HG02571 (cell line): ENCODE measurements around the gene AUTS2.

Experiments used
- ATAC-seq: cut with Tn5 transposase; IDR thresholded peaks from one replicate; pipeline ENCODE4 v1.9.1; 2021; ENCODE audit warnings: mild to moderate bottlenecking, moderate library complexity; ENCODE audit not compliant: unreplicated experiment

The AUTS2 gene

GRCh38 chr7:69959789-69960499 is 361.7 kb downstream of the AUTS2 start:
- no peak for ATAC-seq

GRCh38 chr7:69961436-69961835 is 363.2 kb downstream of the AUTS2 start:
- no peak for ATAC-seq

GRCh38 chr7:69962186-69963065 is 364.2 kb downstream of the AUTS2 start:
- ATAC-seq, result no peak

GRCh38 chr7:69963393-69963792 is 365.1 kb downstream of the AUTS2 start:
- ATAC-seq, result no peak

GRCh38 chr7:69966766-69967591 is 368.7 kb downstream of the AUTS2 start:
- no peak for ATAC-seq

- ATAC-seq, result no peak
Observed at GRCh38 chr7:69967689-69968450, 369.6 kb downstream of the AUTS2 start.

- no peak for ATAC-seq
Observed at GRCh38 chr7:69968969-69969556, 370.8 kb downstream of the AUTS2 start.

GRCh38 chr7:69981646-69982045 is 383.4 kb downstream of the AUTS2 start:
- ATAC-seq, result no peak

GRCh38 chr7:69982197-69982596 is 383.9 kb downstream of the AUTS2 start:
- no peak for ATAC-seq

- ATAC-seq, result no peak
Observed at GRCh38 chr7:69989551-69989950, 391.3 kb downstream of the AUTS2 start.

GRCh38 chr7:69992938-69993337 is 394.7 kb downstream of the AUTS2 start:
- ATAC-seq, result no peak

GRCh38 chr7:69994218-69994617 is 395.9 kb downstream of the AUTS2 start:
- no peak for ATAC-seq

- ATAC-seq, result no peak
Observed at GRCh38 chr7:69994886-69995542, 396.7 kb downstream of the AUTS2 start.

GRCh38 chr7:69996121-69996520 is 397.8 kb downstream of the AUTS2 start:
- no peak for ATAC-seq

- no peak for ATAC-seq
Observed at GRCh38 chr7:70000737-70001348, 402.6 kb downstream of the AUTS2 start.

- no peak for ATAC-seq
Observed at GRCh38 chr7:70005480-70005879, 407.2 kb downstream of the AUTS2 start.

GRCh38 chr7:70005891-70006260 is 407.6 kb downstream of the AUTS2 start:
- no peak for ATAC-seq

GRCh38 chr7:70006261-70006920 is 408.1 kb downstream of the AUTS2 start:
- ATAC-seq, result no peak

- no peak for ATAC-seq
Observed at GRCh38 chr7:70008466-70008865, 410.2 kb downstream of the AUTS2 start.
